Mammary epithelial cell (primary cell): ENCODE measurements around the gene NBAS.

Experiments
- EZH2 ChIP-seq: IDR thresholded peaks from 2 replicates; pipeline ENCODE4 v1.6.1; 2012; ENCODE audit warnings: low read length, inconsistent platforms, borderline replicate concordance
- TF ChIP-seq, protein P1 (sequence below), 2 donors: IDR thresholded peaks in 1 of 2; conservative IDR thresholded peaks in 1 of 2; 2 replicates each; pipeline ENCODE4 v1.5.1; 2011 to 2012; ENCODE audit warnings: inconsistent platforms in 2 of 2, low read length in 2 of 2, mild to moderate bottlenecking in 2 of 2, control low read depth in 1 of 2, low read depth in 1 of 2; ENCODE audit not compliant: insufficient read depth in 1 of 2; ENCODE audit errors: extremely low read depth in 1 of 2

- TF ChIP-seq, protein P1, sequence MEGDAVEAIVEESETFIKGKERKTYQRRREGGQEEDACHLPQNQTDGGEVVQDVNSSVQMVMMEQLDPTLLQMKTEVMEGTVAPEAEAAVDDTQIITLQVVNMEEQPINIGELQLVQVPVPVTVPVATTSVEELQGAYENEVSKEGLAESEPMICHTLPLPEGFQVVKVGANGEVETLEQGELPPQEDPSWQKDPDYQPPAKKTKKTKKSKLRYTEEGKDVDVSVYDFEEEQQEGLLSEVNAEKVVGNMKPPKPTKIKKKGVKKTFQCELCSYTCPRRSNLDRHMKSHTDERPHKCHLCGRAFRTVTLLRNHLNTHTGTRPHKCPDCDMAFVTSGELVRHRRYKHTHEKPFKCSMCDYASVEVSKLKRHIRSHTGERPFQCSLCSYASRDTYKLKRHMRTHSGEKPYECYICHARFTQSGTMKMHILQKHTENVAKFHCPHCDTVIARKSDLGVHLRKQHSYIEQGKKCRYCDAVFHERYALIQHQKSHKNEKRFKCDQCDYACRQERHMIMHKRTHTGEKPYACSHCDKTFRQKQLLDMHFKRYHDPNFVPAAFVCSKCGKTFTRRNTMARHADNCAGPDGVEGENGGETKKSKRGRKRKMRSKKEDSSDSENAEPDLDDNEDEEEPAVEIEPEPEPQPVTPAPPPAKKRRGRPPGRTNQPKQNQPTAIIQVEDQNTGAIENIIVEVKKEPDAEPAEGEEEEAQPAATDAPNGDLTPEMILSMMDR (conservative IDR thresholded peaks at IDR 0.05 in 1 of 2, IDR thresholded peaks at IDR 0.05 in 1 of 2; ENCODE audit: extremely low read depth in 1 of 2, insufficient read depth in 1 of 2, low read depth in 1 of 2, low read length in 2 of 2) = no peak
- no peak for TF ChIP-seq EZH2
Observed at GRCh38 chr2:15119722-15120175, 441.4 kb downstream of the NBAS start.
